Epithelial cell of prostate (primary cell): ENCODE data around the gene TMEM38A.
"Not testable (repeated sequence)": the region's sequence is repeated elsewhere in the genome, so short reads cannot be mapped to it uniquely, and the experiment has no call there.

Source experiments
- DNase-seq: peaks from one replicate; pipeline ENCODE4 v3.0.0-alpha.2; 2011; ENCODE audit warnings: low read depth, low spot score
- H3K27ac ChIP-seq: fragments of 450-650 bp; 2 replicates; pipeline ENCODE4 v1.5.1; 2017; ENCODE audit warnings: mild to moderate bottlenecking

TMEM38A gene

GRCh38 chr19:16631465-16631864, 29.5 kb upstream of the TMEM38A start:
- H3K27ac ChIP-seq, result no peak overlapping the region
- DNase-seq, result no peak

DNA sequence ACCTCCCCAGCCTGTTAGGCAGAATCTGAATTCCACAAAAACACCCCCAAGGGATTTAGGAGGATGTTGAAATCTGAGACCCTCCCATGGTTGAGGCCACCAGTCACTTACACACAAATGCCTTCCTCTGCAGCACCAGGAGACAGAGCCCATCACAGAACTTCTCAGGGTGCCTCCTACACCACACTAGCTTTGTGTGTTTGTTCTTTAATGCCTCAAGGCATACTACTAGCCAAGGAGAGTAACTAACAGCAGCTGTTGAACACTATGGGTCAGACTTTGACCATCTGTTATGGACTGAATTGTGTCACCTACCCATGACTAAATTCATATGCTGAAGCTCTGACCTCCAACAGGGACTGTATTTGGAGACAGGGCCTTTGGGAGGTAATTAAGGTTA, 23.4 kb upstream of the TMEM38A start:
- no peak for DNase-seq
- H3K27ac ChIP-seq, result no peak overlapping the region

DNA sequence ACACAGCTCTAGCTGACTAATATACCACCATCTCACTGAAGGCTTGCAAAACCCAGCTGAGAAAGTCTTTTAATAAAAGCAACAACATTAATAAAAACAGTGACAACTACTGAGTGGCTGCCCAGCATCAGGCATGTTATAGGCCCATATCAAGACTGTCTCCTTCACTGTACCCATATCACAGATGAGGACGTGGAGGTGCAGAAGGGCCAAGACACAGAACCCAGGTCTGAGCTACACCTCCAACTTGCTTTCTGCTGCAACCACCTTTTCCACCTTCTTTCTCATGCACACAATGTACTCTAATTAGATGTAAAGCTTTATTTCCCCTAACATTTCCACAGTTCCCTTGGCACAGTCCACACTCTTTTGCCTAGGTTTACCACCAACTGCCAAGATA, 22.3 kb upstream of the TMEM38A start:
- DNase-seq, result no peak
- H3K27ac ChIP-seq, result no peak overlapping the region

DNA sequence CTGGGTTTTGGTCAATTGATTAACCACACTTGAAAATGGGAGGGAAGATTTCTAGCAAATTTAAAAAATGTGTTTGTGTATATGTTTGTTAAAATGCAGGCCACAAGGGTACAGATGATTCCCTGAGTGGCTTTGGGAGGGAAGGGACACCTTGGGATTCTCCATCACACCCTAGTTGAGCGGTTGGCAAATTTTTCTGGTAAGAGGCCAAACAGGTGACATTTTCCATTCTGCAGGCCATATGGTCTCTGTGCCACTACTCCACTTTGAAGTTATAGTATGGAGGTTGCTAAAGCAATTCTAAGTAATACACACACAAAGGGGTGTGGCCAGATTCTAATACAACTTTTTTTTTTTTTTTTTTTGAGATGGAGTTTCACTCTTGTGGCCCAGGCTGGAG, 20.0 kb upstream of the TMEM38A start:
- DNase-seq, result no peak
- H3K27ac ChIP-seq, result no peak overlapping the region

- H3K27ac ChIP-seq, result no peak overlapping the region
- DNase-seq, result no peak
These were observed 19.2 kb upstream of the TMEM38A start for GRCh38 chr19:16641695-16642094.

DNA sequence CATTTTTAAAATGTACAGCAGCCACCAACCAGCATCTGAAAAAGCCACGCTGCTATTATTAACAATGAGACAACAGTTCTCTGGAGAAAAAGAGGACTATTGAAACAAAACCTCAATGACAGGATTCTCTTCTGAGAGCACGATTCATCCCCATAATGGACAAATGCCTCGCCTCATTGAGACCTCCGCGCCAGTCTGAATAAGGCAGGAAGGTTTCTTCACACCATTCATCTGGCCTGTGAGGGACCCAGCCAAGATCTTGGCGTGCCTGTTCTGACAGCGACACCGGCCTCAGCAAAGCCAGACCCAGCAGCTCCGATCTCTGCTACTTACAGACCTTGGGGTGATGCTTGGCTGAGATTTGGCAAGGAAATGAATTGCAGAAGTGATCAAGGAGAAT, 15.8 kb upstream of the TMEM38A start:
- DNase-seq, result no peak
- no peak overlapping the region for H3K27ac ChIP-seq

GRCh38 chr19:16649734-16650133, 11.2 kb upstream of the TMEM38A start:
- DNase-seq, result no peak
- no peak overlapping the region for H3K27ac ChIP-seq

DNA sequence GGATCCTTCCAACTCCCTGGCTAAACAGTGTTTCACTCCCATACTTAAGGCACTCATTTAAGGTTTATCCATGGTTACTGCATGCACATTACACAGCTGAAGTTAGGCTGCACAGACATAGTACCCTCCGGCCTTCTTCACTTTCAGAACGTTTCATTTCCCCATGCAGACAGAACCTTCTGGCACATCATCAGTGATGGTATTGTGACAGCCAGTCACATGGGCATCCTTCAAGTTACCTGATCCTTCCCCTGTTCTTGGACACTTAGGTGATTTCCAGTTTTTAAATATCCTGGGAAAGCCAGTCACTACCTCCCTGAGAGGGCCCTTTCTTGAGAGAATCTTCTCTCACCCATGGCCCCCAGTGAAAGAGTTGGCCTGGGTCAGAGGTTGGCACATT, 10.1 kb upstream of the TMEM38A start:
- DNase-seq, result no peak
- no peak overlapping the region for H3K27ac ChIP-seq

- not testable (repeated sequence) for H3K27ac ChIP-seq, DNase-seq
These were observed 9.3 kb upstream of the TMEM38A start for GRCh38 chr19:16651421-16652188.

GRCh38 chr19:16652854-16653253, 8.1 kb upstream of the TMEM38A start:
- H3K27ac ChIP-seq, result no peak overlapping the region
- no peak for DNase-seq

DNA sequence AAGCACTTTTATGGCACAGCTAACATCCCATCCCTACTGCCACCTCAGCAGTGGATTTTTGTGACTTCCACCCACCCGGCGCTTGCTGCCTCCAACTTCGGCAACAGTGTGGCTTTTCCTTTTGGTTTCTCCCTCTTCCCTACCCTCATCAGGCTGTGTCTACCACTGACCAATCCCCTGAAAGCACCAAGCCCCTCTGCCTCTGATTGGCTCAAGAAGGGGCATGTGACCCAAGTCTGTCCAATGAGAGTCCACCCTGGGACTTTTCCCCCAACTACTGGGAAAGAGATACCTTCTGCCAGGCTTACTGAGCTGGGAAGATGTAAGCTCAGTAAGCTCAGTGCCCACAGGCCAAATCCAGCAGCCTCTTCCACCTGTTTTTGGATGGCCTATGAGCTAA, 6.8 kb upstream of the TMEM38A start:
- no peak for DNase-seq

GRCh38 chr19:16654627-16655026, 6.3 kb upstream of the TMEM38A start:
- no peak overlapping the region for H3K27ac ChIP-seq
- no peak for DNase-seq

More for the DNA sequence above, 6.8 kb upstream of the TMEM38A start:
- no peak overlapping the region for H3K27ac ChIP-seq

GRCh38 chr19:16655727-16656126, 5.2 kb upstream of the TMEM38A start:
- no peak for DNase-seq
- H3K27ac ChIP-seq, result no peak overlapping the region

DNA sequence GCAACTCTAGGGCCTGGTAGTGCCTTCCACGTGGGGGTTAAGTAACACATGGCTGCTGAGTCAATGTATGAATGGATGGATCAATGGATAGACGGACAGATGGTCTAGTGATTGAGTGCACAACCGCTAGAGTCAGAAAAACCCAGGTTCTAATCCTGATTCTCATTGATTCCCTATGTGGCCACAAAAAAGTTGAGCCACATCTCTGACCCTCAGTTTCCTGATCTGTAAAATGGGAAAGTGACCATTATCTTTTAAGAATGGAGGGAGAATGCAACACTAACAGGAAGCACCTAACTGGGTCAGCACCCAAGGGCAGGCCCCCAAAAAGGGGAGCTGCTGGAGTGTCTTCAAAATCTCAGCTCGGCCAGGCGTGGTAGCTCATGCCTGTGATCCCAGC, 3.6 kb upstream of the TMEM38A start:
- no peak for DNase-seq
- no peak overlapping the region for H3K27ac ChIP-seq

DNA sequence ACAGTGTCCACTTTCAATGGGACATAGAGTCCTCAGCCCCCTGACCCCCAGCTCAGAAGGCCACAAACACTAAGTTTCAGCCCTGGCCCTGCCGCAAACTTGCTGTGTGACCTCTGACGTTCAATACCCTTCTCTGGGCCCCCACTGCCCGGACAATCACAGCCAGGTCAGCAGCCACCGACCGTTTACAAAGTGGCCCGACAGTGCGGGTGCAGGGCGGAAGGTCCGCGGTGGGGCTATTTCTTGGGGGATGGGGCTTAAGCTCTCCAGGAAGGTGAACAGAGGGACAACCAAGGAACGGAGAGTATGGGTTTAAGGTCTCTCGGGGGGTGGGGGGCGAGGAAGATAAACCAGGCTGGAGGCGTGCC, 1.5 kb upstream of the TMEM38A start:
- H3K27ac ChIP-seq, result peak overlapping the region; percentile 90
- DNase-seq, result no peak

DNA sequence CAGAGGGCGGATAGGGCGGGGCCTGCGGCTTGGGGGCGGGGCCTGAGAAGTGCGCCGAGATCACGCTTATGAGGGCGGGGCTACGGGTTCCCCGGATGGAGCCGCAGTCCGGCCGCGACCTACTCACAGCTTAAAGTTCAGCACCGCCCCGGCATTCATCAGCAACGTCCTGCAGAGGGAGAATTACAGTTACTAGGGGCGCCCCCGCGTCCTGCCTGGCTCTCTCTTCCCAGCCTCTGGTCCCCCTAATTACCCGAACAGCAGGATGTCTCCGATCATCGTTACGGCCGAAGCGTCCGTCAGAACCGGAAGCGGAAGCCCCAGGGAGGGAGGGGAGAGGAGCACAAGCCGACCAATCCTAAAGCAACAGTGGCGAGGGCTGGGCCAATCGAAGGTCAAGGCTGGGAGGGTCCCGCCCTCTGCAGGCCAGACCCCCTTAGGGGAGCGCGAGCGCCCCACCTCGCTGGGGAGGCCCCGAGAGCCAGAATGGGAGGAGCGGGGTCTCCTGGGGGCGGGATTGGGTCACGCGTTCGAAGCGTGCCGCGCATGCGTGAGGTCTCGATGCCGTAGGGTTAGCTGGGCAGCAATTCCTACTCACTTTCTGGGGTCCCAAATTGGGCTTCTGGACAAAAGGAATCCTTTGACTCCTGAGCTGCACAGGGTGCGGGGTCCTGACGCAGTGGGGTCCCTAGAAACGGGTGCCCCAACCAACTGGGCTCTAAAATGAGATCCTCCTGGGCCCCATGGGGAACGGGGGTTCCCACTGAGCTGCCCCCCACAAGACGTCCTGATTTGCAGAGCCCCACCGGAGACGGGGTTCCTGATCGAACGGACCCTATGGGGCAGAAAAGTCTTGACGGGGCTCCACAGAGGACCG, 869 bp upstream of the TMEM38A start, which contains the start of gene SMIM7:
Gene SMIM7, minus strand, starts transcription at position 313 of the 877 bp plus-strand sequence. Its CDS starts 34 bp downstream, at position 279.
- DNase-seq, result peak; percentile 88
- H3K27ac ChIP-seq, result peak within 1 kb of the TSS; percentile 90

DNA sequence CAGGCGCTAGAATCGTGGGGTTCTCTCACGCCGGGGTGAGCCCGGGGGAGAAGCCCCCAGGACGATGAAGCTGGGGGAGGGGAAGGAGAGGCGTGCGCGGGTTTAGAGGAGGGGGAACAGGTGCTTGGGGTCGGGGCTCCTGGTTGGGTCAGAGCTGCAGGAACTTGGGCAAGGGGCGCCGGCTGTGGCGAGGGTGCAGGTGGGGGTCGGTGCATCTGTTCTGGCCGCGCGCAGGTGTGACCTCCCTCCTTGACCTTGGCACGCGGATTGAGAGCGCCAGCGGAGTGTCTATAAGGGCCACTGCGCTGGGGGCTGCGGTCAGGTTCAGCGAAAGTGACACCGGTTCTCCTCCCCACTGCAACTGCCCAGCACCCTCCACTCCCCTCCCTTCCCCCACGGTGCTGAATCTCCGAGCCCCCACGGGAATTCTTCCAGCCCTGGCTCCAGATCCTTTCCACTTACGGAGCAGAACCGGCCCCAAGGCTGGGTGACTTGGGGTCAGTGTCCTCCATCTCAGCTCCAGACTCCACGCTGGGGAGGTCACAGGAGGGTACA, 618 bp downstream of the TMEM38A start:
- no peak for DNase-seq
- H3K27ac ChIP-seq, result no peak overlapping the region

DNA sequence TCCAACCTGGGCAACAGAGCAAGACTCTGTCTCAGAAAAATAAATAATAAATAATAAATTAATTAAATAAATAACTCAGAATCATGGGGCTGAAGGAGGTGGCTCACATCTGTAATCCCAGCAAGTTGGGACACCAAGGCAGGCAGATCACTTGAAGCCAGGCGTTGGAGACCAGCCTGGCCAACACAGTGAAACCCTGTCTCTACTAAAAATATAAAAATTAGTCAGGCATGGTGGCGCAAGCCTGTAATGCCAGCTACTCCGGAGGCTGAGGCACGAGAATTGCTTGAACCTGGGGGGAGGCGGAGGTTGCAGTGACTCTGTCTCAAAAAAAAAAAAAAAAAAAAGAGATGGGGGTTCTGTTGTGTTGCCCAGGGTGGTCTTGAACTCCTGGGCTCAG, 7.2 kb downstream of the TMEM38A start:
- DNase-seq, result no peak

DNA sequence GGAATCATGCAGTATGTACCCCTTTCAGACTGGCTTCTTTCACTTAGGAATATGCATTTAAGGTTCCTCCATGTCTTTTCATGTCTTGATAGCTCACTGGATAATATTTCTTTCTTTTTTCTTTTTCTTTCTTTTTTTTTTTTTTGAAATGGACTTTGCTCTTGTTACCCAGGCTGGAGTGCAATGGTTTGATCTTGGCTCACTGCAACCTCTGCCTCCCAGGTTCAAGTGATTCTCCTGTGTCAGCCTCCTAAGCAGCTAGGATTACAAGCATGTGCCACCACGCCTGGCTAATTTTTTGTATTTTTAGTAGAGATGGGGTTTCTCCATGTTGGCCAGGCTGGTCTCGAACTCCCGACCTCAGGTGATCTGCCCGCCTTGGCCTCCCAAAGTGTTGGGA, 7.8 kb downstream of the TMEM38A start:
- H3K27ac ChIP-seq, DNase-seq: not testable (repeated sequence)

More for the DNA sequence above, 7.2 kb downstream of the TMEM38A start:
- no peak overlapping the region for H3K27ac ChIP-seq

DNA sequence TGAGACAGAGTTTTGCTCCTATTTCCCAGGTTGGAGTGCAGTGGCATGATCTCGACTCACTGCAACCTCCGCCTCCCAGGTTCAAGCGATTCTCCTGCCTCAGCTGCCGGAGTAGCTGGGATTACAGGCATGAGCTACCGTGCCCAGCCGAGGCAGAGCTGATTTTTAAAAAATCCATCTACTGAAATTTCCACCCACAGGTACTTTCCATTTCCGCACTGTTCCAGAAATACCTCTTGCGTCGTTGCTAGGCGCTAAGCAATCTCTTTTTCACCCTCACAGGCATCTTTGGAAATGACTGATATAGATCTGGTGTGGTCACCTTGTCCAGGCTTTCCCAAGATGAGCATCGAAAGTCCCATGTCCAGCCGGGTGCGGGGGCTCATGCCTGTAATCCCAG, 9.4 kb downstream of the TMEM38A start:
- no peak for DNase-seq
- H3K27ac ChIP-seq, result no peak overlapping the region

GRCh38 chr19:16671652-16672274, 10.8 kb downstream of the TMEM38A start:
- no peak overlapping the region for H3K27ac ChIP-seq
- no peak for DNase-seq
